Omental fat pad (tissue), 4 donors: Measurements from ENCODE around the gene PLEK2. TPM values are rescaled to one million over a fixed set of nuclear protein-coding genes. Genes with fewer than 3 reads are reported as not detected.
A peak's percentile ranks its signal among the peaks of the same experiment; 100 is the strongest.
"Not testable (repeated sequence)": the region's sequence is repeated elsewhere in the genome, so short reads cannot be mapped to it uniquely, and the experiment has no call there.

Source experiments
- ATAC-seq: fragments of 150-250 bp; one replicate; pipeline ENCODE4 v1.9.1; 2016; ENCODE audit warnings: mild to moderate bottlenecking, moderate library complexity; ENCODE audit not compliant: low FRiP score
- DNase-seq: peaks from one replicate; pipeline ENCODE4 v3.0.0-alpha.2; 2019; ENCODE audit warnings: low spot score
- CTCF ChIP-seq, 3 donors: fragments of 450-650 bp; IDR thresholded peaks; one replicate each; pipeline ENCODE4 v1.5.1; 2016 to 2017; ENCODE audit warnings: antibody characterized with exemption in 3 of 3, mild to moderate bottlenecking in 3 of 3, moderate library complexity in 2 of 3
- total RNA-seq, 4 donors: library from RNA; depleted of rRNA; stranded (reverse); fragments of >200 nt; gene quantifications; one replicate each; pipeline ENCODE4 v1.1.0, GENCODE V29; 2016

The PLEK2 gene
- total RNA-seq = 1 to 10 TPM in 3 of 4 donors, not detected in 1; 1.8 to 4.5 (median 3.4) TPM

DNA sequence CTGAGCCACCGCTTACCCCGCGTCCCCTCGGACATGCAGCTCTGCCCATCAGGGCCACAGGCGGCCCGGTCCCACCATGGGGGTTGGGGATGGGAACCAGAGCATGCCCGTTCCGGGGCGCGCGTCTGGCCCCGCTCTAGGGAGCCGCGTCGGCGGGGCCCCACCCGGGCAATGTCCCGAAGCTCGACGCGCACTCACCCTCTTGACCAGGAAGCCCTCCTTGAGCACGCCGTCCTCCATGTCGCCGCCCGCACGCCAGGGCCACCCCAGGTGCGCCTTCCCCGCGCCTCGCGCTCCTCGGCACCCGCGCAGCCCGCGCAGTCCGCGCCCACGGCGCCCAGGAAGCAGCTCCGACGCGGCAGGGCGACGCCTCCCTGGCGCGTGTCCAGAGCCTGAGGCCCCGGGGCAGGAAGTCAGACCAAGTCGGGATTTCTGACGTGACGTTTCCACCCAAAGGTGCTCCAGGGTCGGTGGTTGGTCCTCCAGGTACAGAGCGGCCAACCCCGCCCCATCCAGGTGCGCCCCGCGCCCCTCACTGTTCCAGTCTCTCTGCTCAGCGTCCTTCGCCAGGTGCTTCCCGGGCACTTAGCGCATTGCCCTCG, at the start of gene PLEK2:
Gene PLEK2, minus strand, starts transcription at position 346 of the 602 bp plus-strand sequence. Its CDS starts 106 bp downstream, at position 240.
- peak; percentile 34 for ATAC-seq
- no peak for TF ChIP-seq CTCF (IDR thresholded peaks at IDR 0.05)
- DNase-seq = no peak

GRCh38 chr14:67461341-67461985, 49.5 kb upstream of the PLEK2 start:
- no peak for TF ChIP-seq CTCF (IDR thresholded peaks at IDR 0.05)
- no peak for ATAC-seq
- DNase-seq = no peak

DNA sequence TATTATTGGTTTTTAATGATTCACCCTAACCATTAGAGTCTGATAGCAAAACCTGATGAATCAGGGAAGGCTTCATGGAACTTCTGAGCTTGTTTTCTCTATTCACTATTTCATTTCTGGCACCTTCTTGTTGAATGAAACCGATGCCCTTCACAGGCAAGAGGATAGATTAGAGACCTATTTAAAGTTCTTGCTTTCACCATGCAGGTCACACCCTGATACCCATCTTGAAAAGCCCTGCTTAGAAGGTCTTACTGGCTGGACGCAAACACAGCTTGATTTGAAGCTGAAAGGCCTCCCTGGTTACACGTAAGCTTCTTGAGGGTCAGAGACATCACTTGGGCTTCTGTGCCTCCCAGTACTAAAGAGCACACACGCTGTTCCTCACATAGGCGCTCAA, 47.4 kb upstream of the PLEK2 start:
- no peak for TF ChIP-seq CTCF (IDR thresholded peaks at IDR 0.05)
- no peak for ATAC-seq
- DNase-seq = no peak

DNA sequence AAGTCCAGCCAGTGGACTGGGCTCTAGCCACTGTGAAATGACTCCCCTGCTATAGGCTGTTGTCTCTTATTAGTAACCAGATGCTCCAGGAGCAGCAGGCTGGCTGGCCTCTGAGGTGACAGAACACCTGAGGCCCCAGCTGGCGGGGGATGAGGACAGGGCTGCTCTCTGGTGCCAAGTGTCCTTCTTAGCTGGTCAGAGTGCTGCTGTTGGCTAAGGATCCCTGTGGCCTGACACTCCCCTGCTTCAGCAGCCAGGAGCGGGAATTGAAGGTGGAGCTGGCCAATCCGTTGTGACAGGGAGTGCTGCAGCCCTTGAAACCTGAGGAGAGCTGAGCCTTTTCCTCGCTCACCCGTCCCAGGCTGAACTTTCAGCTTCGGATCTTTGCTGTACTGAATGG, 45.8 kb upstream of the PLEK2 start:
- no peak for TF ChIP-seq CTCF (IDR thresholded peaks at IDR 0.05)
- DNase-seq = no peak
- ATAC-seq = no peak

DNA sequence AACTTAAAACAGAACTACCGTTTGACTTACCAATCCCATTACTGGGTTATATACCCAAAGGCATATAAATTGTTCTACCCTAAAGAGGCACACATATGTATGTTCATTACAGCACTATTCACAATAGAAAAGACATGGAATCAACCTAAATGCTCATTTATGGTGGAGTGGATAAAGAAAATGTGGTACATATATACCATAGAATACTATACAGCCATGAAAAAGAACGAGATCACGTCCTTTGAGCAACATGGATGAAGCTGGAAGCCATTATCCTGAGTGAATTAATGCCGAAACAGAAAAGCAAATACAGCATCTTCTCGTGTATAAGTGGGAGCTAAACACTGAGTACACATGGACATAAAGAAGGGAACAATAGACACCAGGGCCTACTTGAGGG, 44.8 kb upstream of the PLEK2 start:
- TF ChIP-seq CTCF (IDR thresholded peaks at IDR 0.05) = no peak
- ATAC-seq = no peak
- DNase-seq = no peak

DNA sequence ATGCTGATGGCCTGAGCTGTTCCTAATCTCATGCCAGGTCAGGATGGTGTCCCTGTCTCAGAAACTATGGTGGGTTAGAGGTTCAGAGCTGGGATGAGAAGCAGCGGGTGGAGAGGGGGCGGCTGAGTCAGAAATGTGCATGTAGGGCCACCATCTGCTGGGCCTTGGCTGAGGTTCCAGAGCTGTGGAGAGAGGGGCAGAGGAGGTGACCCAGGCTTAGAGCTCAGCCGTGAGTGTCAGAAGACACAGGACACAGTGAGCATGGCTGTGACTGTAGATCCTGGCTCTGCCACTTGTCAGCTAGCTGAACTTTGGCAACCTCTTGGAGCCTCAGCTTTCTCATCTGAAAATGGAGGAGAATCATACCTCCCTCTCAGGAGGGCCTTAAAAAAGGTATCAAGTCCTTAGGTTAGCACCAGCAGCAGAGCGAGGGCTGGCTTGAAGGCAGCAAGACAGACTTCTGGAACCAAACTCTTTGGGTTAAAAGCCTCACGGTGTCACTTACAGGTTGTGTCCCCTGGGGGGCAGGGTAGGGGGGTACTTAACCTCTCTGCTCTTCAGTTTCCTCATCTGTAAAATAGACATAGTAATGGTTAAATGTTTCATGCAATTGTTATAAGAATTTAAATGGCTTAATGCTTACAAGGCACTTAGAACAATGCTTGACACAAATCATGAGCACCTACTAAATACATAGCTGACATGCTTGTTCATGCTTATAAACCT, 41.8 kb upstream of the PLEK2 start:
- ATAC-seq = no peak
- DNase-seq = no peak
- TF ChIP-seq CTCF (IDR thresholded peaks at IDR 0.05) = no peak

DNA sequence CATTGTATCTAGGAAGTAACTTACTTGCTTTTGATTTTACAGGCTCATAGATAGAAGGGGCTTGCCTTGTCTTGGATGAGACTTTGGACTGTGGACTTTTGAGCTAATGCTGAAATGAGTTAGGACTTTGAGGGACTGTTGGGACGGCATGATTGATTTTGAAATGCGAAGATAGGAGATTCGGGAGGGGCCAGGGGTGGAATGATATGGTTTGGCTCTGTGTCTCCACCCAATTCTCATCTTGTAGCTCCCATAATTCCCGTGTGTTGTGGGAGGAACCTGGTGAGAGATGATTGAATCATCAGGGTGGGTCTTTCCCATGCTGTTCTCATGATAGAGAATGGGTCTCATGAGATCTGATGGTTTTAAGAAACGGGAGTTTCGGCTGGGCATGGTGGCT, 39.7 kb upstream of the PLEK2 start:
- ATAC-seq, DNase-seq: not testable (repeated sequence)
